ENCODE measurements around the gene SAMD14.

SAMD14 gene

GRCh38 chr17:50164697-50164988 lies 34.7 kb upstream of the SAMD14 start:
- DNase-seq, result no peak

- no peak for DNase-seq
Observed at GRCh38 chr17:50163843-50164696, 34.1 kb upstream of the SAMD14 start.

GRCh38 chr17:50162466-50163254 lies 32.7 kb upstream of the SAMD14 start:
- DNase-seq, result no peak

- DNase-seq, result no peak
Observed at GRCh38 chr17:50161911-50162288, 31.9 kb upstream of the SAMD14 start.

- DNase-seq, result peak; percentile 89
Observed at GRCh38 chr17:50161023-50161910, 31.3 kb upstream of the SAMD14 start.

GRCh38 chr17:50157891-50158290 lies 27.9 kb upstream of the SAMD14 start:
- DNase-seq, result peak; percentile 15

- DNase-seq, result peak; percentile 57
Observed at GRCh38 chr17:50155115-50155819, 25.3 kb upstream of the SAMD14 start.

GRCh38 chr17:50154604-50155003 lies 24.6 kb upstream of the SAMD14 start:
- DNase-seq, result peak; percentile 20

GRCh38 chr17:50153650-50154575 lies 24.0 kb upstream of the SAMD14 start:
- peak; percentile 98 for DNase-seq

- DNase-seq, result no peak
Observed at GRCh38 chr17:50152736-50153135, 22.8 kb upstream of the SAMD14 start.

GRCh38 chr17:50151937-50152547 lies 22.1 kb upstream of the SAMD14 start:
- peak; percentile 80 for DNase-seq

GRCh38 chr17:50151041-50151936 lies 21.3 kb upstream of the SAMD14 start:
- peak; percentile 87 for DNase-seq

GRCh38 chr17:50150354-50151040 lies 20.5 kb upstream of the SAMD14 start, which contains the start of gene PPP1R9B:
TSS of gene PPP1R9B (minus strand) at chr17:50150677. CDS start at chr17:50150513, 164 bp downstream.
- DNase-seq, result no peak

- DNase-seq, result peak; percentile 54
Observed at GRCh38 chr17:50149417-50150353, 19.7 kb upstream of the SAMD14 start.

- DNase-seq, result no peak
Observed at GRCh38 chr17:50149091-50149416, 19.1 kb upstream of the SAMD14 start.

- DNase-seq, result peak; percentile 13
Observed at GRCh38 chr17:50148226-50149090, 18.5 kb upstream of the SAMD14 start.

GRCh38 chr17:50147841-50148225 lies 17.9 kb upstream of the SAMD14 start:
- DNase-seq, result no peak

Measured in hematopoietic multipotent progenitor cell treated with erythropoietin and hydrocortisone succinate and interleukin-3 and kit ligand, for 8 days (in vitro differentiated cells).